Measurements from ENCODE around the gene NOP9. TPM values are rescaled to one million over a fixed set of nuclear protein-coding genes. Genes with fewer than 3 reads are reported as not detected.

The NOP9 gene
- 26.6 and 41.4 TPM in 2 replicates for total RNA-seq

DNA sequence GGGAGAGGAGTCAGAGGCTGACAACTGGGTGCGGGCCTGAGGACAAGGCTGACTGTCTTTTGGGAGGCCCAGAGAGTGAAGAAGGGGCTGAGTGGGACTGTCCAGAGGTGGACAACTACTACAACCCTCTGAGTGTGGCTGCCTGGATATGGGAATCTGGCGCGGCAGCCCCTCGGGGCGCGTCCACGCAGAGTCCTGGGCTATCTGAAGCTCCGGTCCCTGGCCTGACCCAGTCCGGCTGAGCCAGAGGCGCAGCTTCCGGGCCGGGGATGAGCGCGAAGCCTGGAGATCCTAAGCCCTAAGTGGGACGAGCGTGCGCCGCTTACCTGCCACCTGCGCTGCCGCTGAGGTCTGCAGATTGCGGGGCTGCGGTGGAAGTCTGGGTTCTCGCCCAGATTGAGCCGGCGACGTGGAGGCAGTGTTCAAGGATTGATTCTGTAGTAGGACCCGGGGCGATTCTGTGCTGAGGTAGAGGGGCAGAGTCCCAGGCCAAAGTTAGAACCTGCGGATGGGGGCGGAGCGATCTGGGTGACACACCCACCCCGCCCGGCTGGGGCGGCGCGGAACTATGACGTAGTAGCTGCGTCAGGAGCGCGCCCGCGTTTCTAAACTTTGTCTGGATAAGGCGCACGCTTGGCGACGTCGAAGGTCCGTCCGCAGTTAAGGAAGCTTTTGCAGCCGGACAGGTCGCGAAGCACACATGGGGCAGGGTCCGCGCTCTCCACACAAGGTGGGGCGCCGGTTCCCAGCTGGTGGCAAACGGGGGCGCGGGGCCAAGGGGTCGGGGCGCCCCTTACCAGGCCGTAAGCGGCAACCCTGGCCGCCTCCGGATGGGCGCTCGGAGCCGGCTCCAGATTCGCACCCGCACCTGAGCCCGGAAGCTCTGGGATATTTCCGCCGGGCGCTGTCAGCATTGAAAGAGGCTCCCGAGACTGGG is at the start of gene NOP9, which contains the start of gene DHRS1:
TSS of gene NOP9 (plus strand) at position 596 of the 937 bp plus-strand sequence. CDS start at position 701, 105 bp downstream.
TSS of gene DHRS1 (minus strand) at position 526 of the 937 bp plus-strand sequence. CDS start 674 bp downstream, outside the sequence.

GRCh38 chr14:24262821-24263733 is 36.6 kb upstream of the NOP9 start, which contains the start of gene TGM1:
TGM1 (minus strand) TSS chr14:24263177; CDS start chr14:24262352, 825 bp downstream.

GRCh38 chr14:24271134-24271833 is 28.4 kb upstream of the NOP9 start, which contains the start of gene RABGGTA:
RABGGTA (minus strand) TSS chr14:24271597; CDS start chr14:24271115, 482 bp downstream.

GRCh38 chr14:24307575-24308341 is 8.1 kb downstream of the NOP9 start, which contains the start of gene CIDEB:
CIDEB (minus strand) TSS chr14:24307977; CDS start chr14:24307858, 119 bp downstream.

GRCh38 chr14:24309538-24310264 is 10.1 kb downstream of the NOP9 start, which contains the start of gene LTB4R2:
LTB4R2 (plus strand) TSS chr14:24310140; CDS start chr14:24310665, 525 bp downstream.

GRCh38 chr14:24310646-24311604 is 11.3 kb downstream of the NOP9 start, which contains the start of gene LTB4R:
LTB4R (plus strand) TSS chr14:24311502; CDS start chr14:24315652, 4,150 bp downstream.

GRCh38 chr14:24334431-24335291 is 35.0 kb downstream of the NOP9 start, which contains the start of gene ADCY4:
ADCY4 (minus strand) TSS chr14:24335071; CDS start chr14:24334652, 419 bp downstream.

GRCh38 chr14:24339284-24340151 is 39.9 kb downstream of the NOP9 start, which contains the start of gene RIPK3:
RIPK3 (minus strand) TSS chr14:24339991; CDS start chr14:24339826, 165 bp downstream.

Other genes starting within 250 kb of the NOP9 start
- gene CARMIL3, start 247.8 kb upstream of the NOP9 start, total RNA-seq = under 0.01 and 0.24 TPM in 2 replicates
- not detected in 2 replicates for gene CPNE6, start 228.3 kb upstream of the NOP9 start, total RNA-seq
- 57.1 and 93.8 TPM in 2 replicates for gene PCK2, start 205.5 kb upstream of the NOP9 start, total RNA-seq
- 70.1 and 80.1 TPM in 2 replicates for gene DCAF11, start 185.1 kb upstream of the NOP9 start, total RNA-seq
- 0.96 and 1.9 TPM in 2 replicates for gene NRL, start 184.9 kb upstream of the NOP9 start, total RNA-seq
- gene FITM1, start 169.2 kb upstream of the NOP9 start, total RNA-seq = under 0.01 and 0.24 TPM in 2 replicates
- 92.9 and 152 TPM in 2 replicates for gene PSME1, start 163.7 kb upstream of the NOP9 start, total RNA-seq
- 11.7 and 12.8 TPM in 2 replicates for gene EMC9, start 158.3 kb upstream of the NOP9 start, total RNA-seq
- 33.7 and 78.8 TPM in 2 replicates for gene PSME2, start 153.2 kb upstream of the NOP9 start, total RNA-seq
- 23.9 and 49.0 TPM in 2 replicates for gene RNF31, start 152.4 kb upstream of the NOP9 start, total RNA-seq
- gene IRF9, start 138.6 kb upstream of the NOP9 start, total RNA-seq = 16.8 and 62.9 TPM in 2 replicates
- gene REC8, start 127.8 kb upstream of the NOP9 start, total RNA-seq = 1.7 and 6.0 TPM in 2 replicates
- 45.6 and 64.3 TPM in 2 replicates for gene IPO4, start 111.0 kb upstream of the NOP9 start, total RNA-seq
- 63.9 and 79.9 TPM in 2 replicates for gene TM9SF1, start 104.4 kb upstream of the NOP9 start, total RNA-seq
- not detected in 2 replicates for gene TSSK4, start 94.2 kb upstream of the NOP9 start, total RNA-seq
- gene CHMP4A, start 86.4 kb upstream of the NOP9 start, total RNA-seq = 32.8 and 40.7 TPM in 2 replicates
- gene MDP1, start 83.8 kb upstream of the NOP9 start, total RNA-seq = 10.8 and 14.7 TPM in 2 replicates
- gene NEDD8, start 67.5 kb upstream of the NOP9 start, total RNA-seq = 91.6 and 113 TPM in 2 replicates
- 95.1 and 97.1 TPM in 2 replicates for gene GMPR2, start 66.9 kb upstream of the NOP9 start, total RNA-seq
- 53.1 and 287 TPM in 2 replicates for gene TINF2, start 57.2 kb upstream of the NOP9 start, total RNA-seq
- gene TGM1, start 36.7 kb upstream of the NOP9 start, total RNA-seq = 69.1 and 167 TPM in 2 replicates
- 53.9 and 65.1 TPM in 2 replicates for gene RABGGTA, start 28.3 kb upstream of the NOP9 start, total RNA-seq
- gene DHRS1, start 70 bp upstream of the NOP9 start, total RNA-seq = 23.0 and 29.4 TPM in 2 replicates
- 1.4 and 6.0 TPM in 2 replicates for gene CIDEB, start 8.1 kb downstream of the NOP9 start, total RNA-seq
- gene LTB4R2, start 10.3 kb downstream of the NOP9 start, total RNA-seq = 30.3 and 32.5 TPM in 2 replicates
- gene LTB4R, start 11.7 kb downstream of the NOP9 start, total RNA-seq = 13.5 and 13.6 TPM in 2 replicates
- 1.7 TPM in 1 of 2 replicates, not detected in the other for gene ADCY4, start 35.2 kb downstream of the NOP9 start, total RNA-seq
- gene RIPK3, start 40.1 kb downstream of the NOP9 start, total RNA-seq = 2.1 and 5.1 TPM in 2 replicates
- gene NFATC4, start 68.3 kb downstream of the NOP9 start, total RNA-seq = 10.6 and 17.3 TPM in 2 replicates
- gene NYNRIN, start 99.2 kb downstream of the NOP9 start, total RNA-seq = 7.0 and 8.4 TPM in 2 replicates
- 0.64 and 0.96 TPM in 2 replicates for gene CBLN3, start 129.8 kb downstream of the NOP9 start, total RNA-seq
- 95.7 and 155 TPM in 2 replicates for gene KHNYN, start 130.1 kb downstream of the NOP9 start, total RNA-seq
- gene SDR39U1, start 142.9 kb downstream of the NOP9 start, total RNA-seq = 4.5 and 5.1 TPM in 2 replicates
- not detected in 2 replicates for gene CMA1, start 208.4 kb downstream of the NOP9 start, total RNA-seq